Neural cell (in vitro differentiated cells): Measurements from ENCODE around the gene SNTB2.

Experiments
- EP300 ChIP-seq: fragments of 450-650 bp; conservative IDR thresholded peaks from 2 replicates; pipeline ENCODE4 v1.6.1; 2014; ENCODE audit warnings: antibody characterized with exemption, mild to moderate bottlenecking, moderate library complexity; ENCODE audit not compliant: poor library complexity, severe bottlenecking
- EZH2 ChIP-seq: fragments of 200-600, 300-800 bp; shearing (Covaris generic), sonication (generic); IDR thresholded peaks from 2 replicates; pipeline ENCODE4 v1.6.1; 2014; ENCODE audit warnings: antibody characterized with exemption, low read length, borderline replicate concordance, mild to moderate bottlenecking; ENCODE audit not compliant: insufficient read depth, poor library complexity, severe bottlenecking
- POLR2AphosphoS5 ChIP-seq: IDR thresholded peaks from 2 replicates; pipeline ENCODE4 v1.6.1; 2012
- TAF1 ChIP-seq: IDR thresholded peaks from 2 replicates; pipeline ENCODE4 v1.6.1; 2012; ENCODE audit warnings: low read depth
- TF ChIP-seq, protein P1 (sequence below): fragments of 450-650 bp; IDR thresholded peaks from 2 replicates; pipeline ENCODE4 v1.5.1; 2014; ENCODE audit warnings: antibody characterized with exemption, mild to moderate bottlenecking, moderate library complexity; ENCODE audit not compliant: poor library complexity, severe bottlenecking
- TF ChIP-seq, protein P2 (sequence below): IDR thresholded peaks from 2 replicates; pipeline ENCODE4 v1.6.1; 2012; ENCODE audit warnings: borderline replicate concordance

DNA sequence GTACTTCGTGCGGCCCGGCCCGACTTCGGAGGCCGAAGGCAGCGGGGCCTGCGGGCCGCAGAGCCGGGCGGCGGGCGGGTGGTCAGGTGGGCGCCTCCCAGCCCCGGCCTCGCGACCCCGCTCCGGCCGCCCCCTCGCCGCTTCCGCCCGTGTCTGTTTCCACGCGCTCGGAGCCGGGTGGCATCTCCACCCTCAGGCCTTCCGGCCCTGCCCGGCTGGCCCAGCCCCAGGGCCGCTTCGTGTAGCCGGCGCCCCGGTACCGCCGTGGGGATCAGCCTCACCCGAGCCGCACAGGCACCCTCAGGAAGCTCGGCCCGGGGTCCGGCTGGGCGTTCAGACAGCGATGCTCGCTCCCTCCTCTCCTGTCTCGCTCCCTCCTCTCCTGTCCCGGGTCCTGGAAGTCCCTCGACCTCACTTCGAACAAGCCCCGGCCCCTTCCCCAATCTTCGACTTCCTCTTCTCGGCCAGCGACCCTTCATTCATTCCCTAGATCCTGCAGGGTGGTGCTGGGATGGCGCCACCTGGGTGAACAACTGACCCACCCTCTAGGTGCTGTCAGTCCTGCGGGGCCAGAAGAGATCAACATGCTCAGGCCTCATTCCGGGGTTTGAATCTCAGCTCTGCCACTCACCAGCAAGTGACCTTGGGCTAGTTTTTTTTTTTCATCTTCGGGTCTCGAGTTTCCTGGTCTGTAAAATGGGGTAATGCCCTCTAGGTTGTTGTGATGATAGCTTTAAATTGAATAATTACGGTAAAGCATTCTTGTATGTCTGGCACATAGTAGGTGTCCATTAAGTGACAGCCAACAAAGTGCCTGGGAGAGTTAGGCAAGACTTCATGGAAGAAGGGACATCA, 124.8 kb downstream of the SNTB2 start:
- TF ChIP-seq, protein P1, sequence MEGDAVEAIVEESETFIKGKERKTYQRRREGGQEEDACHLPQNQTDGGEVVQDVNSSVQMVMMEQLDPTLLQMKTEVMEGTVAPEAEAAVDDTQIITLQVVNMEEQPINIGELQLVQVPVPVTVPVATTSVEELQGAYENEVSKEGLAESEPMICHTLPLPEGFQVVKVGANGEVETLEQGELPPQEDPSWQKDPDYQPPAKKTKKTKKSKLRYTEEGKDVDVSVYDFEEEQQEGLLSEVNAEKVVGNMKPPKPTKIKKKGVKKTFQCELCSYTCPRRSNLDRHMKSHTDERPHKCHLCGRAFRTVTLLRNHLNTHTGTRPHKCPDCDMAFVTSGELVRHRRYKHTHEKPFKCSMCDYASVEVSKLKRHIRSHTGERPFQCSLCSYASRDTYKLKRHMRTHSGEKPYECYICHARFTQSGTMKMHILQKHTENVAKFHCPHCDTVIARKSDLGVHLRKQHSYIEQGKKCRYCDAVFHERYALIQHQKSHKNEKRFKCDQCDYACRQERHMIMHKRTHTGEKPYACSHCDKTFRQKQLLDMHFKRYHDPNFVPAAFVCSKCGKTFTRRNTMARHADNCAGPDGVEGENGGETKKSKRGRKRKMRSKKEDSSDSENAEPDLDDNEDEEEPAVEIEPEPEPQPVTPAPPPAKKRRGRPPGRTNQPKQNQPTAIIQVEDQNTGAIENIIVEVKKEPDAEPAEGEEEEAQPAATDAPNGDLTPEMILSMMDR = no peak
- TF ChIP-seq POLR2AphosphoS5 = no peak
- TF ChIP-seq, protein P2, sequence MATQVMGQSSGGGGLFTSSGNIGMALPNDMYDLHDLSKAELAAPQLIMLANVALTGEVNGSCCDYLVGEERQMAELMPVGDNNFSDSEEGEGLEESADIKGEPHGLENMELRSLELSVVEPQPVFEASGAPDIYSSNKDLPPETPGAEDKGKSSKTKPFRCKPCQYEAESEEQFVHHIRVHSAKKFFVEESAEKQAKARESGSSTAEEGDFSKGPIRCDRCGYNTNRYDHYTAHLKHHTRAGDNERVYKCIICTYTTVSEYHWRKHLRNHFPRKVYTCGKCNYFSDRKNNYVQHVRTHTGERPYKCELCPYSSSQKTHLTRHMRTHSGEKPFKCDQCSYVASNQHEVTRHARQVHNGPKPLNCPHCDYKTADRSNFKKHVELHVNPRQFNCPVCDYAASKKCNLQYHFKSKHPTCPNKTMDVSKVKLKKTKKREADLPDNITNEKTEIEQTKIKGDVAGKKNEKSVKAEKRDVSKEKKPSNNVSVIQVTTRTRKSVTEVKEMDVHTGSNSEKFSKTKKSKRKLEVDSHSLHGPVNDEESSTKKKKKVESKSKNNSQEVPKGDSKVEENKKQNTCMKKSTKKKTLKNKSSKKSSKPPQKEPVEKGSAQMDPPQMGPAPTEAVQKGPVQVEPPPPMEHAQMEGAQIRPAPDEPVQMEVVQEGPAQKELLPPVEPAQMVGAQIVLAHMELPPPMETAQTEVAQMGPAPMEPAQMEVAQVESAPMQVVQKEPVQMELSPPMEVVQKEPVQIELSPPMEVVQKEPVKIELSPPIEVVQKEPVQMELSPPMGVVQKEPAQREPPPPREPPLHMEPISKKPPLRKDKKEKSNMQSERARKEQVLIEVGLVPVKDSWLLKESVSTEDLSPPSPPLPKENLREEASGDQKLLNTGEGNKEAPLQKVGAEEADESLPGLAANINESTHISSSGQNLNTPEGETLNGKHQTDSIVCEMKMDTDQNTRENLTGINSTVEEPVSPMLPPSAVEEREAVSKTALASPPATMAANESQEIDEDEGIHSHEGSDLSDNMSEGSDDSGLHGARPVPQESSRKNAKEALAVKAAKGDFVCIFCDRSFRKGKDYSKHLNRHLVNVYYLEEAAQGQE = no peak
- TF ChIP-seq EZH2 = no peak
- no peak for TF ChIP-seq EP300
- TF ChIP-seq TAF1 = no peak
